Smooth muscle cell (in vitro differentiated cells): ENCODE measurements around the gene COL5A2. TPM values are rescaled to one million over a fixed set of nuclear protein-coding genes. Genes with fewer than 3 reads are reported as not detected.

Source experiments
- DNase-seq: peaks from one replicate; lab custom pipeline; 2025; ENCODE audit not compliant: unreplicated experiment; lab: John Stamatoyannopoulos, UW
- H2AFZ ChIP-seq: fragments of 200-600 bp; sonication (generic); 2 replicates; pipeline ENCODE4 v1.6.0; 2016; ENCODE audit warnings: antibody characterized with exemption, low read depth, mild to moderate bottlenecking
- H3F3A ChIP-seq: fragments of 200-600 bp; sonication (generic); 2 replicates; pipeline ENCODE4 v1.6.0; 2017; ENCODE audit warnings: antibody characterized with exemption, low read depth
- H3K27ac ChIP-seq: fragments of 200-600 bp; sonication (generic); 2 replicates; pipeline ENCODE4 v1.5.1; 2016; ENCODE audit warnings: low read depth, mild to moderate bottlenecking
- H3K27me3 ChIP-seq: fragments of 200-600 bp; sonication (generic); 2 replicates; pipeline ENCODE4 v1.6.1; 2016; ENCODE audit warnings: low read depth, mild to moderate bottlenecking
- H3K36me3 ChIP-seq: fragments of 200-600 bp; sonication (generic); 2 replicates; pipeline ENCODE4 v1.5.1; 2016; ENCODE audit warnings: low read depth
- H3K4me1 ChIP-seq: fragments of 200-600 bp; sonication (generic); 2 replicates; pipeline ENCODE4 v1.5.1; 2016; ENCODE audit warnings: low read depth
- H3K4me2 ChIP-seq: fragments of 200-600 bp; sonication (generic); 2 replicates; pipeline ENCODE4 v1.6.0; 2016; ENCODE audit warnings: mild to moderate bottlenecking
- H3K4me3 ChIP-seq: fragments of 200-600 bp; sonication (generic); 2 replicates; pipeline ENCODE4 v1.5.1; 2016; ENCODE audit warnings: mild to moderate bottlenecking
- H3K79me2 ChIP-seq: fragments of 200-600 bp; sonication (generic); 2 replicates; pipeline ENCODE4 v1.6.0; 2016; ENCODE audit warnings: low read depth, mild to moderate bottlenecking
- H3K9ac ChIP-seq: fragments of 200-600 bp; sonication (generic); 2 replicates; pipeline ENCODE4 v1.6.0; 2016; ENCODE audit warnings: low read depth
- H3K9me3 ChIP-seq: fragments of 200-600 bp; sonication (generic); replicated peaks from 2 replicates; pipeline ENCODE4 v1.5.1; 2016; ENCODE audit warnings: low read depth
- H4K20me1 ChIP-seq: fragments of 200-600 bp; sonication (generic); 2 replicates; pipeline ENCODE4 v1.6.0; 2016; ENCODE audit warnings: low read depth
- CTCF ChIP-seq: fragments of 200-600 bp; sonication (generic); IDR thresholded peaks from 2 replicates; pipeline ENCODE4 v1.5.1; 2017; ENCODE audit warnings: borderline replicate concordance, mild to moderate bottlenecking, antibody characterized with exemption; ENCODE audit not compliant: insufficient read depth, poor library complexity, severe bottlenecking
- WGBS: methylation state at CpG from one replicate; pipeline ENCODE4 v1.1.7; 2016; ENCODE audit warnings: low lambda C conversion rate; 5-methylcytosine and 5-hydroxymethylcytosine counted together
- polyA plus RNA-seq: library from polyadenylated mRNA; unstranded; fragments of >200 nt; fragmentation: Nextera tagmentation; extraction: Ambion mirVana; gene quantifications from 2 replicates; pipeline ENCODE4 v1.2.1, GENCODE V29; 2016
- total RNA-seq: library from RNA; depleted of rRNA; stranded (reverse); fragments of >200 nt; gene quantifications from 2 replicates; pipeline ENCODE4 v1.2.3, GENCODE V29; 2014

Gene COL5A2
- total and polyA plus RNA-seq, 2 experiments from 2014 or later: 364 to 697 TPM

GRCh38 chr2:189155795-189156194, 23.8 kb downstream of the COL5A2 start:
- Histone ChIP-seq H3K9me3 (no peaks in the 10 kb centered on the region), H3K4me2 (peak overlapping the region; percentile 47), H3K4me1 (peaks cover 11% of the 10 kb centered on the region), H3K27ac (peak overlapping the region; percentile 61), H3K36me3 (no peaks in the 10 kb centered on the region), H3K9ac (no peak overlapping the region), H3K27me3 (no peaks in the 10 kb centered on the region), H4K20me1 (peaks cover 95% of the 10 kb centered on the region), H3K4me3 (no peak overlapping the region), H3K79me2 (peaks cover 100% of the 10 kb centered on the region), H2AFZ (no peak overlapping the region), H3F3A (peaks cover 2% of the 10 kb centered on the region)
- 59% methylated on average over 1 of the region's 1 CpG for WGBS
- TF ChIP-seq CTCF: no peak
- no peak for DNase-seq

- WGBS: 52% methylated on average over 2 of the region's 2 CpGs
- H3K27me3 ChIP-seq: no peaks in the 10 kb centered on the region
- H3K79me2 ChIP-seq: peaks cover 100% of the 10 kb centered on the region
- no peaks in the 10 kb centered on the region for H3K36me3 ChIP-seq
- H3K9ac ChIP-seq: no peak overlapping the region
- peaks cover 15% of the 10 kb centered on the region for H3K4me1 ChIP-seq
- DNase-seq: no peak
- peak overlapping the region; percentile 5 for H3K4me2 ChIP-seq
- no peaks in the 10 kb centered on the region for H3K9me3 ChIP-seq
- H3K27ac ChIP-seq: peak overlapping the region; percentile 97
- TF ChIP-seq CTCF: no peak
- H3K4me3 ChIP-seq: no peak overlapping the region
- H3F3A ChIP-seq: peaks cover 6% of the 10 kb centered on the region
- H4K20me1 ChIP-seq: peaks cover 95% of the 10 kb centered on the region
- H2AFZ ChIP-seq: no peak overlapping the region
Observed at GRCh38 chr2:189153619-189154018, 25.9 kb downstream of the COL5A2 start.

GRCh38 chr2:189152483-189152882, 27.1 kb downstream of the COL5A2 start:
- H3K27me3 ChIP-seq: no peaks in the 10 kb centered on the region
- peaks cover 95% of the 10 kb centered on the region for H4K20me1 ChIP-seq
- no peak overlapping the region for H3K9ac ChIP-seq
- no peak overlapping the region for H2AFZ ChIP-seq
- peaks cover 100% of the 10 kb centered on the region for H3K79me2 ChIP-seq
- H3K36me3 ChIP-seq: no peaks in the 10 kb centered on the region
- 88% methylated on average over 3 of the region's 3 CpGs for WGBS
- no peak for DNase-seq
- peaks cover 10% of the 10 kb centered on the region for H3F3A ChIP-seq
- H3K27ac ChIP-seq: peak overlapping the region; percentile 97
- no peak overlapping the region for H3K4me2 ChIP-seq
- H3K4me3 ChIP-seq: no peak overlapping the region
- TF ChIP-seq CTCF: no peak
- H3K9me3 ChIP-seq: no peaks in the 10 kb centered on the region
- H3K4me1 ChIP-seq: peaks cover 13% of the 10 kb centered on the region

GRCh38 chr2:189151906-189152305, 27.7 kb downstream of the COL5A2 start:
- peak overlapping the region; percentile 97 for H3K27ac ChIP-seq
- H4K20me1 ChIP-seq: peaks cover 89% of the 10 kb centered on the region

More at GRCh38 chr2:189151906-189152305, 27.7 kb downstream of the COL5A2 start:
- peak overlapping the region; percentile 72 for H3K4me2 ChIP-seq
- no peak for TF ChIP-seq CTCF
- H3K79me2 ChIP-seq: peaks cover 100% of the 10 kb centered on the region
- no peak overlapping the region for H3K9ac ChIP-seq
- no peak overlapping the region for H2AFZ ChIP-seq
- H3K36me3 ChIP-seq: no peaks in the 10 kb centered on the region
- DNase-seq: no peak
- peaks cover 10% of the 10 kb centered on the region for H3F3A ChIP-seq
- no peaks in the 10 kb centered on the region for H3K27me3 ChIP-seq
- H3K4me3 ChIP-seq: no peak overlapping the region
- no peaks in the 10 kb centered on the region for H3K9me3 ChIP-seq
- peaks cover 13% of the 10 kb centered on the region for H3K4me1 ChIP-seq
